ENCODE measurements around the gene KRAS.

GRCh38 chr12:25253371-25254068, 2.8 kb upstream of the KRAS start:
- TF ChIP-seq CTCF (IDR thresholded peaks at IDR 0.05), result no peak
- no peak for TF ChIP-seq ZFX (IDR thresholded peaks at IDR 0.05; ENCODE audit: borderline replicate concordance)
